MM.1S (cell line): Measurements from ENCODE around the gene LFNG.

Source experiments
- DNase-seq: peaks from one replicate; pipeline ENCODE4 v3.0.0-alpha.2; 2015
- H2AFZ ChIP-seq: fragments of 300-600 bp; sonication (generic); 2 replicates; pipeline ENCODE4 v1.6.0; 2016; ENCODE audit warnings: antibody characterized with exemption, low read length
- H3F3A ChIP-seq: fragments of 300-600 bp; sonication (generic); 2 replicates; pipeline ENCODE4 v1.6.1; 2016; ENCODE audit warnings: mild to moderate bottlenecking, antibody characterized with exemption, low read length, moderate library complexity, mixed read lengths; ENCODE audit not compliant: insufficient read depth
- H3K27ac ChIP-seq: fragments of 300-600 bp; sonication (generic); 2 replicates; pipeline ENCODE4 v1.5.1; 2016; ENCODE audit warnings: mild to moderate bottlenecking, low read length
- H3K27me3 ChIP-seq: fragments of 300-600 bp; sonication (generic); replicated peaks from 2 replicates; pipeline ENCODE4 v1.6.0; 2016; ENCODE audit warnings: low read length; ENCODE audit not compliant: insufficient read depth
- H3K36me3 ChIP-seq: fragments of 300-600 bp; sonication (generic); replicated peaks from 2 replicates; pipeline ENCODE4 v1.6.1; 2016; ENCODE audit warnings: mild to moderate bottlenecking, low read length, mixed read lengths; ENCODE audit not compliant: insufficient read depth
- H3K4me1 ChIP-seq: fragments of 300-600 bp; sonication (generic); 2 replicates; pipeline ENCODE4 v1.6.1; 2016; ENCODE audit warnings: low read length, mixed read lengths
- H3K4me2 ChIP-seq: fragments of 300-600 bp; sonication (generic); 2 replicates; pipeline ENCODE4 v1.6.0; 2016; ENCODE audit warnings: low read depth, low read length
- H3K4me3 ChIP-seq: fragments of 300-600 bp; sonication (generic); 2 replicates; pipeline ENCODE4 v1.5.1; 2016; ENCODE audit warnings: low read length, mixed read lengths
- H3K79me2 ChIP-seq: fragments of 300-600 bp; sonication (generic); 2 replicates; pipeline ENCODE4 v1.6.1; 2016; ENCODE audit warnings: mixed run types, low read length, mixed read lengths
- H3K9ac ChIP-seq: fragments of 300-600 bp; sonication (generic); 2 replicates; pipeline ENCODE4 v1.6.1; 2016; ENCODE audit warnings: low read length, mixed read lengths
- H3K9me2 ChIP-seq: fragments of 300-600 bp; sonication (generic); replicated peaks from 2 replicates; pipeline ENCODE4 v1.6.1; 2016; ENCODE audit warnings: mild to moderate bottlenecking, low read length, mixed read lengths; ENCODE audit not compliant: insufficient read depth
- H3K9me3 ChIP-seq: fragments of 300-600 bp; sonication (generic); replicated peaks from 2 replicates; pipeline ENCODE4 v1.6.1; 2016; ENCODE audit warnings: mild to moderate bottlenecking, low read length, mixed read lengths; ENCODE audit not compliant: insufficient read depth
- H4K20me1 ChIP-seq: fragments of 300-600 bp; sonication (generic); 2 replicates; pipeline ENCODE4 v1.6.1; 2016; ENCODE audit warnings: mild to moderate bottlenecking, low read length, moderate library complexity, mixed read lengths; ENCODE audit not compliant: insufficient read depth
- EZH2 ChIP-seq: fragments of 300-600 bp; sonication (generic); optimal IDR thresholded peaks from 2 replicates; pipeline ENCODE3; 2017; ENCODE audit warnings: low read depth, mild to moderate bottlenecking, antibody characterized with exemption, low read length, mixed read lengths
- EZH2phosphoT487 ChIP-seq: fragments of 300-600 bp; sonication (generic); IDR thresholded peaks from 2 replicates; pipeline ENCODE4 v1.6.1; 2018; ENCODE audit warnings: antibody characterized with exemption, low read length
- TF ChIP-seq, protein P1 (sequence below): fragments of 300-600 bp; sonication (generic); IDR thresholded peaks from 2 replicates; pipeline ENCODE4 v1.5.1; 2016; ENCODE audit warnings: antibody characterized with exemption, low read length, mixed read lengths

The LFNG gene

DNA sequence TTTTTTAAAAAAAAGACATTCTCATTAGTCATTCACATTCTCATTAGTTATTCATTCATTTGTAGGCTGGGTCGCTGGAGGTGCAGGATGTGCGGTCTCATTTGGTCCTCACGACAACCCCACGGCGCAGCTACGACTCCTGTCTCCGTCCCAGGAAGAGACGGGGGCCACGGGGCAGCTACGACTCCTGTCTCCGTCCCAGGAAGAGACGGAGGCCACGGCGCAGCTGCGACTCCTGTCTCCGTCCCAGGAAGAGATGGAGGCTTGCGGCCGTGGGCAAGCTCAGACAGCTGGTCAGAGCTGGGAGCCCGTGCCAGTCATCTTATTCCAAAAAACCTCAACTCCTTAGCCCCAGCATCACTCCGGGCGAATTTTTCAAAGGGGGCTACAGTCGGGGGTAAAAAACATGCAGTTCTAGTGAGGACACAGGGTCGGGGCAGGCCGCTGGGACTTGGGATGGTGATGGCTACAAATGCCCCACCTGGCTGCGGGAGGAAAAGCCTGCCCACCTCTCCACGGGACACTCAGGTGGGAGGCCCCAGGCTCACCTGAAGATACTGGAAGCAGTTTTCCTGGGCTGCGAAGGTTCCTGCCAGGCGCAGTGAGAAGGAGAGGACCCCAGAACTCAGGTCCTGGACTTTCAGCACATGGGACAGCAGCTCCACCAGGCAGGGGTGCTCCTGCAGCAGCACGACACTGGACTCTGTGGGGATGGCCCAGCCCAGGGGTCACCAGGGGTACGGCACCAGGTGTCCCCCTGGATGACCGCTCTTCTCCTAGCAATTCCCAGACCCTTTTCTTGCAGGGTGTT, 27.4 kb downstream of the LFNG start:
- Histone ChIP-seq H3K36me3 (no peaks in the 10 kb centered on the region), H2AFZ (no peak overlapping the region), H3K27me3 (no peaks in the 10 kb centered on the region), H3K4me3 (no peak overlapping the region), H3K9me2 (no peaks in the 10 kb centered on the region), H3K9me3 (no peaks in the 10 kb centered on the region), H3K9ac (no peak overlapping the region), H3F3A (no peaks in the 10 kb centered on the region), H3K4me2 (no peak overlapping the region), H3K27ac (no peak overlapping the region), H3K4me1 (no peaks in the 10 kb centered on the region), H3K79me2 (no peaks in the 10 kb centered on the region; the same call in 1 of the 2 replicates), H4K20me1 (no peaks in the 10 kb centered on the region)
- TF ChIP-seq EZH2phosphoT487 (no peak), EZH2 (no peak)
- TF ChIP-seq, protein P1, sequence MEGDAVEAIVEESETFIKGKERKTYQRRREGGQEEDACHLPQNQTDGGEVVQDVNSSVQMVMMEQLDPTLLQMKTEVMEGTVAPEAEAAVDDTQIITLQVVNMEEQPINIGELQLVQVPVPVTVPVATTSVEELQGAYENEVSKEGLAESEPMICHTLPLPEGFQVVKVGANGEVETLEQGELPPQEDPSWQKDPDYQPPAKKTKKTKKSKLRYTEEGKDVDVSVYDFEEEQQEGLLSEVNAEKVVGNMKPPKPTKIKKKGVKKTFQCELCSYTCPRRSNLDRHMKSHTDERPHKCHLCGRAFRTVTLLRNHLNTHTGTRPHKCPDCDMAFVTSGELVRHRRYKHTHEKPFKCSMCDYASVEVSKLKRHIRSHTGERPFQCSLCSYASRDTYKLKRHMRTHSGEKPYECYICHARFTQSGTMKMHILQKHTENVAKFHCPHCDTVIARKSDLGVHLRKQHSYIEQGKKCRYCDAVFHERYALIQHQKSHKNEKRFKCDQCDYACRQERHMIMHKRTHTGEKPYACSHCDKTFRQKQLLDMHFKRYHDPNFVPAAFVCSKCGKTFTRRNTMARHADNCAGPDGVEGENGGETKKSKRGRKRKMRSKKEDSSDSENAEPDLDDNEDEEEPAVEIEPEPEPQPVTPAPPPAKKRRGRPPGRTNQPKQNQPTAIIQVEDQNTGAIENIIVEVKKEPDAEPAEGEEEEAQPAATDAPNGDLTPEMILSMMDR = no peak
- DNase-seq = no peak

DNA sequence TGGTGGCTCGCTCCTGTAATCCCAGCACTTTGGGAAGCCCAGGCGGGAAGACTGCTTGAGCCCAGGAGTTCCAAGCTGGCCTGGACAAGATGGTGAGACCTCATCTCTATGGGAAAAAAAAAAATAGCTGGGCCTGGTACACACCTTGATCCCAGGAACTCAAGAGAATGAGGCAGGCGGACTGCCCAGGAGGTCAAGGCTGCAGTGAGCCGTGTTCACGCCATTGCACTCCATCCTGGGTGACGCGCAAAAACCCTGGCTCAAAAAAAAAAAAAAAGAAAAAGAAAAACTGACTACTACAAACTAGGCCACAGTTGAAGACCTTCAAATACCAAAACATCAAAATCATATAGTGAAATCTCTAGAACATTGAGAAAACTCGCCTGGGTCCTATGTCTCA, 31.8 kb downstream of the LFNG start:
- no peaks in the 10 kb centered on the region for H3K9me2 ChIP-seq
- H3K27ac ChIP-seq = no peak overlapping the region
- peaks cover 24% of the 10 kb centered on the region for H3K79me2 ChIP-seq
- H3K9me3 ChIP-seq = no peaks in the 10 kb centered on the region
- no peaks in the 10 kb centered on the region for H3K27me3 ChIP-seq
- H3K4me1 ChIP-seq = 0 out of 2 replicates have a peak, but pooled peaks cover 7% of the 10 kb centered on the region
- H3K4me3 ChIP-seq = no peak overlapping the region
- no peak overlapping the region for H2AFZ ChIP-seq
- no peak overlapping the region for H3K4me2 ChIP-seq
- H3F3A ChIP-seq = 0 out of 2 replicates have a peak, but pooled peaks cover 2% of the 10 kb centered on the region
- DNase-seq = no peak
- no peak for TF ChIP-seq EZH2
- TF ChIP-seq, protein P1 = no peak
- TF ChIP-seq EZH2phosphoT487 = no peak
- H3K36me3 ChIP-seq = no peaks in the 10 kb centered on the region
- no peaks in the 10 kb centered on the region for H4K20me1 ChIP-seq
- H3K9ac ChIP-seq = no peak overlapping the region

DNA sequence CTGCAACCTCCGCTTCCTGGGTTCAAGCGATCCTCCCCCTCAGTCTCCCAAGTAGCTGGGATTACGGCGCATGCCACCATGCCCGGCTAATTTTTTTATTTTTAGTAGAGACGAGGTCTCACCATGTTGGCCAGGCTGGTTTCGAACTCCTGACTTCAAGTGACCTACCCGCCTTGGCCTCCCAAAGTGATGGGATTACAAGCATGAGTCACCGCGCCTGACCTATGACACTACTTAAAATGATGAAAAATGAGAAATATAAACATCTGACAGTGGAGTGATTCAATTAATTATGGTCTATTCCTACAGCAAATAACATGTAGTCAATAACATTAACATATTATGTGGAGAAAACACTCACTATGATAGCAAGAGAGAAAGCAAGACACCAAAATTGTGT, 33.5 kb downstream of the LFNG start:
- no peak overlapping the region for H3K4me3 ChIP-seq

More for the DNA sequence above, 33.5 kb downstream of the LFNG start:
- Histone ChIP-seq H3F3A (peaks cover 6% of the 10 kb centered on the region; the same call in 1 of the 2 replicates), H3K4me2 (no peak overlapping the region), H3K9me2 (no peaks in the 10 kb centered on the region), H4K20me1 (no peaks in the 10 kb centered on the region), H3K27ac (no peak overlapping the region), H3K9ac (no peak overlapping the region), H3K79me2 (peaks cover 24% of the 10 kb centered on the region), H3K36me3 (no peaks in the 10 kb centered on the region), H3K9me3 (no peaks in the 10 kb centered on the region), H3K4me1 (0 out of 2 replicates have a peak, but pooled peaks cover 7% of the 10 kb centered on the region), H3K27me3 (no peaks in the 10 kb centered on the region), H2AFZ (no peak overlapping the region)
- no peak for TF ChIP-seq EZH2phosphoT487
- TF ChIP-seq, protein P1 = no peak
- TF ChIP-seq EZH2 = no peak
- DNase-seq = no peak
